ENCODE measurements around the gene MGARP.

- TF ChIP-seq CTCF (IDR thresholded peaks at IDR 0.05) (no peak), POLR2A (IDR thresholded peaks at IDR 0.05) (no peak)
These were observed 37.4 kb downstream of the MGARP start for GRCh38 chr4:139242511-139243051.

Measured in testis (tissue), 2 donors.